Activated naive CD4-positive, alpha-beta T cell treated with anti-CD3 and anti-CD28 coated beads for 36 hours (primary cell): ENCODE results near the gene SPTB. TPM values are rescaled to one million over a fixed set of nuclear protein-coding genes. Genes with fewer than 3 reads are reported as not detected.

Experiments used
- CTCF ChIA-PET: fragments of 350-600 bp; sonication (Branson Sonifier 250); formaldehyde crosslinking; loops from one replicate; lab custom pipeline; 2021; ENCODE audit warnings: antibody characterized with exemption; lab: Charles Lee
- DNase-seq: peaks from one replicate; pipeline ENCODE4 v3.0.0-alpha.2; 2020
- H3K27ac Mint-ChIP-seq: one replicate; pipeline ENCODE4 v1.8.0; 2021; ENCODE audit warnings: mild to moderate bottlenecking, mixed read lengths
- H3K27me3 Mint-ChIP-seq: one replicate; pipeline ENCODE4 v1.8.0; 2021; ENCODE audit warnings: low read depth, mixed read lengths
- H3K36me3 Mint-ChIP-seq: one replicate; pipeline ENCODE4 v1.8.0; 2021; ENCODE audit warnings: low read depth, mixed read lengths
- H3K4me1 Mint-ChIP-seq: one replicate; pipeline ENCODE4 v1.8.0; 2021; ENCODE audit warnings: low read depth, mixed read lengths
- H3K4me3 Mint-ChIP-seq: one replicate; pipeline ENCODE4 v1.8.0; 2021; ENCODE audit warnings: mild to moderate bottlenecking, moderate library complexity, mixed read lengths
- H3K9me3 Mint-ChIP-seq: one replicate; pipeline ENCODE4 v1.8.0; 2021; ENCODE audit warnings: mixed read lengths
- intact Hi-C: fragments of 100-400 bp; cut with micrococcal nuclease; formaldehyde crosslinking; loops from one replicate; pipeline ENCODE4 v1.15.1; 2023
- total RNA-seq, 2 experiments: library from RNA; stranded (reverse); gene quantifications; one replicate each; pipeline ENCODE4 v1.2.3, GENCODE V29; 2021

The SPTB gene
- total RNA-seq, 2 experiments from 2014 or later: 0.42 to 0.55 TPM

DNA sequence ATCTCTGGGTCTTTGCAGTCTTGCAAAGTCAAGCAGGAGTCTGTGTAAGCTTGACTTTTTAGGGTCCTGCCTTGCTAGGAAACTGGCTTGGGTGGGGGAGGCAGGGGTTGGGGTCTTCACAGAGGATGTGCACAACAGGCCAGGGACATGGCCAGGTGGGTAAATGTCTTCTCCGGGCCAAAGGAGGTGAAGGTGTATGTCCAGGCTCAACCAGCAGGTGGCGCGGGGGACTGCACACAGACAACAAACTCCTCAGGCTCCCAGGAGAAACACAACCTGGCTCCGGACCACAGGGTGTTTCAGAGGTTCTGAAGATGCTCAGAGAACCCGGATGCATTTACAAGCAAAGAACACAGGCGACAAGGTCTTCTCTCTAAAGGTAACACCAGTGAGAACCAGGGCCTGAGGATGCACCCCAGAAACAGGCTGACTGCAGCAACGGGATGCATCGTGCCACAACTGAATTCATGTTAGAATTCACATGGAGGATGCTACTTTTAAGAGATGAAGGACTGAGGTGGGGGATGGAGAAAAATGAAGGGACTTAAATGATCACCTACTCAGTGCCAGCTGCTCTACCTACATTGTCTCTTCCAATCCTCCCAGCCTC lies 119.5 kb downstream of the SPTB start:
- no peak overlapping the region for H3K27ac Mint-ChIP-seq
- CTCF ChIA-PET: interaction anchor here (1.0 to 5.3 kb wide), 8 partner anchors 8 to 330 kb away, joined by 3 to 67 read pairs (median 4); no protein-coding TSS in a partner anchor
- intact Hi-C loops: loop anchor here (1.0 to 5.0 kb wide), 3 partner anchors 53 to 223 kb away; no protein-coding TSS in a partner anchor
- H3K4me1 Mint-ChIP-seq: peaks cover 6% of the 10 kb centered on the region
- H3K4me3 Mint-ChIP-seq: no peak overlapping the region
- H3K9me3 Mint-ChIP-seq: no peaks in the 10 kb centered on the region
- no peaks in the 10 kb centered on the region for H3K36me3 Mint-ChIP-seq
- peak; percentile 73 for DNase-seq
- no peaks in the 10 kb centered on the region for H3K27me3 Mint-ChIP-seq

DNA sequence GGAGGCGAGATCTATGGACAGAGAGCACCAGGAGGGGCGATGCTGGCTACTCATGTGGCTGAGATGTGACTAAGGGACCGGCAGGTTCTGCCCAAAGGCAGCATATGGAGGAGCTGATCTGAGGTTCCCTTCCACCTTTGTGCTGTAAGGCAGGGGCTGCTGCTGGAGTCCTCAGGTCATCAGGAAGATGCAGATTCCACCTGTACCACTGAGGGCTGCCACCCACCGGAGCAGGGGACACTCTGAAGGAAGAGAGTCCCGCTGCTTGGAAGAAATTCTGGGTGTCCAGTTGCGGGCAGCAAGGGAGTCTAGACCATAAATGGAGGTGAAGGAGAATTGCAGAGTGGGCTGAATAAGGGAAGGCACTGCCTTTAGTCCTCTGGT lies 120.2 kb downstream of the SPTB start:
- Mint-ChIP-seq H3K27ac (no peak overlapping the region), H3K4me1 (peaks cover 4% of the 10 kb centered on the region), H3K9me3 (no peaks in the 10 kb centered on the region), H3K36me3 (no peaks in the 10 kb centered on the region), H3K4me3 (no peak overlapping the region), H3K27me3 (no peaks in the 10 kb centered on the region)
- intact Hi-C loops: no loop called here
- CTCF ChIA-PET: interaction anchor here (1.1 to 4.8 kb wide), 8 partner anchors 10 to 151 kb away, joined by 3 to 41 read pairs (median 4); no protein-coding TSS in a partner anchor
- no peak for DNase-seq

DNA sequence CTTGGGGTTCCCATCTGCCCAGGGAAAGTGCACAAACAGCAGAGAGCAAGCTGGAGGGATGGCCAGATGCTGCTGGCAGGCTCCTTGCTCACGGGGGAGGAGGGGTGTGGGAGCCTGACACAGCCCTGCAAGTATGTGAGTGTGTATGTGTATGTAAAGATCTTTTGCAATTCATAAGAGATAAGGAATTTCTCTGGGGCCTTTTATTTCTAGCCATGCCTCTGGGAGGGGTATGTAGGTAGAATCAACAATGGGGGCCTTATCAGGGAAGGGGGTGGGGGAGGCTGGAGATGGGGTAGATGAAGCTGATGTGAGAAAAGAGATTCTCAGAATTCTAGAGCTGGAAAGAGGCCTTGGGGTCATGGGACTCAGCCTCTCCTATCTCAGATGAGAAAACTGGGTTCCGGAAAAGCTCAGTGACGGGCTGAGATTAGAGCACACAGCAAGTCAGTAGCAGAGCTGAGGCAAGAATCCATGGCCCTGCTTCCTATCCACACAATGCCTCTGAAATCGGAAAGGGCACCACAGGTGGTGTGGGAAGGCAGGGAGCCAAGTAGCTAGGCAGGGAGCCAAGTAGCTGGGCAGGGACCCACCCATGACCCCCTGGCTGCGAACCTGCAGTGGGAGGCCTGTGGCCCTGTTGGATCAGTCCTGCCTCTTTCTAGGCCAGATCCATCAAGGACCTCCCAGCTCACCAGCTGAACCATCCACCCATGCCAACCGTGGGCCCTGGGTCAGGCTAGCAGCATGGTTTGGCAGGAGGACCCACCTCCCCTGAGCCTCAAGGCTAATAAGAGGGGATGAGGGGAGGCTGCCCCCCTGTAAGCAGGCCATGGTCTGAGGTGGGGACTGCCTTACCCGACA lies 120.8 kb downstream of the SPTB start:
- H3K27ac Mint-ChIP-seq: no peak overlapping the region
- peaks cover 1% of the 10 kb centered on the region for H3K4me1 Mint-ChIP-seq
- intact Hi-C loops: no loop called here
- CTCF ChIA-PET: interaction anchor here (0.6 to 4.8 kb wide), 9 partner anchors 9 to 152 kb away, joined by 3 to 41 read pairs (median 4); no protein-coding TSS in a partner anchor
- no peaks in the 10 kb centered on the region for H3K9me3 Mint-ChIP-seq
- no peaks in the 10 kb centered on the region for H3K27me3 Mint-ChIP-seq
- no peaks in the 10 kb centered on the region for H3K36me3 Mint-ChIP-seq
- DNase-seq: no peak
- H3K4me3 Mint-ChIP-seq: no peak overlapping the region

- no peak for DNase-seq
- no peak overlapping the region for H3K27ac Mint-ChIP-seq
- intact Hi-C loops: no loop called here
- no peaks in the 10 kb centered on the region for H3K36me3 Mint-ChIP-seq
- no peaks in the 10 kb centered on the region for H3K27me3 Mint-ChIP-seq
- no peak overlapping the region for H3K4me3 Mint-ChIP-seq
- H3K9me3 Mint-ChIP-seq: no peaks in the 10 kb centered on the region
- CTCF ChIA-PET: interaction anchor here (1.5 to 4.8 kb wide), 3 partner anchors 8 to 134 kb away, joined by 3 to 41 read pairs (median 14); no protein-coding TSS in a partner anchor
- peaks cover 1% of the 10 kb centered on the region for H3K4me1 Mint-ChIP-seq
These were observed 121.6 kb downstream of the SPTB start for GRCh38 chr14:64758025-64758521.

DNA sequence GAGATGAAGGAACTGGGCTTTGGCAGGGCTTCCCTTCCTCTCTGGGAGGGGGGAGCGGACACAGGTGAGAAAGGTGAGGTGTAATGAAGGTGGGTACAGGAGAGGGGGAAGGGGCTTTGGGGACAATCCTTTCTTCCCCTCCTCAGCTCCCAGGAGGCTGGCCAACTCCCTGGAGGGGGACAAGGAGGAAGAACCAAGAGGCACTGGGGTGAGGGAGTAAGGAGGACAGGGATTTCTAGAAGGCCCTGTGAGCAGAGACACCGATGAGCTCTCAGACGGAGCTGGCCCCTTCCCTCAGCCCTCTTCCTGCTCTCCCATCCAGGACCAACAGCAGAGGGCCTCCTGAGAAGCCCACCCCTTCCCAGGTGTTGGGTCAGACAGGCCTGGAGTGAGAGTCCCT lies 122.1 kb downstream of the SPTB start:
- no peak overlapping the region for H3K4me3 Mint-ChIP-seq
- intact Hi-C loops: no loop called here
- peaks cover 1% of the 10 kb centered on the region for H3K4me1 Mint-ChIP-seq
- no peaks in the 10 kb centered on the region for H3K36me3 Mint-ChIP-seq
- no peak for DNase-seq
- no peak overlapping the region for H3K27ac Mint-ChIP-seq
- H3K9me3 Mint-ChIP-seq: no peaks in the 10 kb centered on the region
- CTCF ChIA-PET: interaction anchor here (2.1 kb wide), 1 partner anchor 86 kb away, joined by 14 read pairs; no protein-coding TSS in a partner anchor
- H3K27me3 Mint-ChIP-seq: no peaks in the 10 kb centered on the region

GRCh38 chr14:64756712-64757111 lies 123.0 kb downstream of the SPTB start:
- intact Hi-C loops: no loop called here
- no peak for DNase-seq
- no peaks in the 10 kb centered on the region for H3K4me1 Mint-ChIP-seq
- H3K27me3 Mint-ChIP-seq: no peaks in the 10 kb centered on the region
- no peaks in the 10 kb centered on the region for H3K36me3 Mint-ChIP-seq
- no peak overlapping the region for H3K27ac Mint-ChIP-seq
- no peak overlapping the region for H3K4me3 Mint-ChIP-seq
- no peaks in the 10 kb centered on the region for H3K9me3 Mint-ChIP-seq
- CTCF ChIA-PET: interaction anchor here (0.6 to 1.4 kb wide), 2 partner anchors 8 to 32 kb away, joined by 3 read pairs; no protein-coding TSS in a partner anchor

GRCh38 chr14:64755781-64756221 lies 123.9 kb downstream of the SPTB start:
- intact Hi-C loops: no loop called here
- DNase-seq: peak; percentile 42
- no peak overlapping the region for H3K27ac Mint-ChIP-seq

GRCh38 chr14:64754685-64755084 lies 125.0 kb downstream of the SPTB start:
- DNase-seq: no peak
- Mint-ChIP-seq H3K4me1 (no peaks in the 10 kb centered on the region), H3K27me3 (no peaks in the 10 kb centered on the region), H3K27ac (no peak overlapping the region), H3K4me3 (no peak overlapping the region), H3K9me3 (no peaks in the 10 kb centered on the region), H3K36me3 (no peaks in the 10 kb centered on the region)
- intact Hi-C loops: no loop called here
- CTCF ChIA-PET: no interaction called here

More at GRCh38 chr14:64755781-64756221, 123.9 kb downstream of the SPTB start:
- Mint-ChIP-seq H3K4me3 (no peak overlapping the region), H3K4me1 (no peaks in the 10 kb centered on the region), H3K36me3 (no peaks in the 10 kb centered on the region), H3K27me3 (no peaks in the 10 kb centered on the region), H3K9me3 (no peaks in the 10 kb centered on the region)
- CTCF ChIA-PET: interaction anchor here (1.4 kb wide), 1 partner anchor 9 kb away, joined by 3 read pairs; no protein-coding TSS in a partner anchor

GRCh38 chr14:64753999-64754398 lies 125.7 kb downstream of the SPTB start:
- no peaks in the 10 kb centered on the region for H3K9me3 Mint-ChIP-seq
- CTCF ChIA-PET: no interaction called here
- no peak overlapping the region for H3K27ac Mint-ChIP-seq
- H3K27me3 Mint-ChIP-seq: no peaks in the 10 kb centered on the region
- intact Hi-C loops: no loop called here
- no peaks in the 10 kb centered on the region for H3K36me3 Mint-ChIP-seq
- H3K4me1 Mint-ChIP-seq: no peaks in the 10 kb centered on the region
- no peak overlapping the region for H3K4me3 Mint-ChIP-seq
- DNase-seq: no peak

DNA sequence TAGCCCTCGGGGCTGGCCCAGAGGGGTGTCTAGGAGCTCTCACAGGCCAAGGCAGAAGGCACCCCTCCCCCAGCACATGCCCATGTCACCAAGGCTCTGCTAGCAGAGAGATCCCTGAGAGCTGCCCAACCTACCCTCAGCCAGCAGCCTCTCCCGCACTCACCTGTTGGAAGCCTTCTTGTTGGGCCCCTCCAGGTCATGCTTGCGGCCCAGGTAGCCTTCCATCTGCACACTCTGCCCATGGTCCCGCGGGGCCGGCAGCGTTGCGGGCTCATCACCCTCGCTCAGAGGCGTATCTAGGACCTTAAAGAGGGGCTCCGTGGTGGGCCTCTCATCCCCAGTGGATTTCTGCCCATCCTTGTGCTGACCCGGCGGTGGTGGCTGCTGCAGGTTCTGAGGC lies 126.3 kb downstream of the SPTB start:
- Mint-ChIP-seq H3K36me3 (no peaks in the 10 kb centered on the region), H3K27me3 (no peaks in the 10 kb centered on the region), H3K27ac (no peak overlapping the region), H3K4me1 (no peaks in the 10 kb centered on the region), H3K4me3 (no peak overlapping the region), H3K9me3 (no peaks in the 10 kb centered on the region)
- DNase-seq: no peak
- intact Hi-C loops: no loop called here
- CTCF ChIA-PET: no interaction called here

DNA sequence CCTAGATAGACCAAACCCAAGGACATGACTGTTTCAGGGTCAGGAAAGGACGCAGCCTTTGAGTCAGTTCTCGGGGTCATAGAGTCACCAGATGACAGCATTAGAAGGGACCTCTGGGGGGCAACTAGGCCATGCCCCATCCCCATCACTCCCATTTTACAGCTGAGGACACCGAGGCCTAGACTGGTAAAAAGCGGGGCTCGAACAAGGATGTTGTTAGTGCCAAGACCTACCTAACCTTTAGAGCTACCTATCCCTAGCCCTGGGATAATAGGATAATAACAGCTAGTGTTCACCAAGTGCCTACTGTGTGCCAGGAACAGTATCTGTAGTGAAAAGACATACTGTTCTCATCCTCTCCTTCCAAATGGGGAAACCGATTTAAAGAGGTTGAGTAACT lies 126.8 kb downstream of the SPTB start:
- CTCF ChIA-PET: interaction anchor here (1.0 kb wide), 1 partner anchor 9 kb away, joined by 5 read pairs; no protein-coding TSS in a partner anchor
- no peaks in the 10 kb centered on the region for H3K27me3 Mint-ChIP-seq
- H3K4me1 Mint-ChIP-seq: no peaks in the 10 kb centered on the region
- no peak for DNase-seq
- intact Hi-C loops: no loop called here
- H3K27ac Mint-ChIP-seq: no peak overlapping the region
- H3K4me3 Mint-ChIP-seq: no peak overlapping the region
- H3K9me3 Mint-ChIP-seq: no peaks in the 10 kb centered on the region
- no peaks in the 10 kb centered on the region for H3K36me3 Mint-ChIP-seq
